ENCODE data around the gene MKRN1.
"Not testable (repeated sequence)": the region's sequence is repeated elsewhere in the genome, so short reads cannot be mapped to it uniquely, and the experiment has no call there.

MKRN1 gene

GRCh38 chr7:140484479-140484878, 5.2 kb upstream of the MKRN1 start:
- DNase-seq, result no peak

GRCh38 chr7:140479739-140480084, 407 bp upstream of the MKRN1 start:
- DNase-seq, result no peak

GRCh38 chr7:140478246-140479061, 851 bp downstream of the MKRN1 start:
- DNase-seq, result peak; percentile 29 to 57

- no peak for DNase-seq
Measured at GRCh38 chr7:140476698-140477261, 2.5 kb downstream of the MKRN1 start.

- DNase-seq, result peak; percentile 24 to 77
Measured at GRCh38 chr7:140475747-140476333, 3.5 kb downstream of the MKRN1 start.

GRCh38 chr7:140463111-140463510, 16.2 kb downstream of the MKRN1 start:
- DNase-seq, result no peak

GRCh38 chr7:140458916-140459315, 20.4 kb downstream of the MKRN1 start:
- DNase-seq, result no peak

GRCh38 chr7:140458201-140458600, 21.1 kb downstream of the MKRN1 start:
- DNase-seq, result no peak

GRCh38 chr7:140456551-140457051, 22.7 kb downstream of the MKRN1 start:
- DNase-seq, result no peak

GRCh38 chr7:140455743-140456142, 23.6 kb downstream of the MKRN1 start:
- DNase-seq, result no peak

GRCh38 chr7:140454657-140455015, 24.7 kb downstream of the MKRN1 start:
- DNase-seq, result no peak

- not testable (repeated sequence) for DNase-seq
Measured at GRCh38 chr7:140453785-140454656, 25.3 kb downstream of the MKRN1 start.

GRCh38 chr7:140453273-140453672, 26.0 kb downstream of the MKRN1 start:
- DNase-seq, result no peak

GRCh38 chr7:140451716-140452115, 27.6 kb downstream of the MKRN1 start:
- no peak for DNase-seq

GRCh38 chr7:140448781-140449480, 30.4 kb downstream of the MKRN1 start:
- DNase-seq, result no peak

GRCh38 chr7:140447841-140448240, 31.5 kb downstream of the MKRN1 start:
- DNase-seq, result no peak

- DNase-seq, result no peak
Measured at GRCh38 chr7:140446467-140446866, 32.8 kb downstream of the MKRN1 start.

- DNase-seq, result no peak
Measured at GRCh38 chr7:140441519-140441918, 37.8 kb downstream of the MKRN1 start.

- no peak for DNase-seq
Measured at GRCh38 chr7:140440593-140440992, 38.7 kb downstream of the MKRN1 start.

- DNase-seq, result no peak
Measured at GRCh38 chr7:140439359-140439758, 39.9 kb downstream of the MKRN1 start.

GRCh38 chr7:140435252-140435895, 43.9 kb downstream of the MKRN1 start:
- no peak for DNase-seq

- DNase-seq, result no peak
Measured at GRCh38 chr7:140433396-140433795, 45.9 kb downstream of the MKRN1 start.
